GM12891 (cell line): ENCODE results near the gene TECTA.

Source experiments
- POLR2A ChIP-seq: IDR thresholded peaks from 2 replicates; pipeline ENCODE4 v1.6.1; 2011; ENCODE audit warnings: low read depth, low read length, control low read depth
- TAF1 ChIP-seq: IDR thresholded peaks from 2 replicates; pipeline ENCODE4 v1.6.1; 2011; ENCODE audit warnings: low read depth, low read length, control low read depth

DNA sequence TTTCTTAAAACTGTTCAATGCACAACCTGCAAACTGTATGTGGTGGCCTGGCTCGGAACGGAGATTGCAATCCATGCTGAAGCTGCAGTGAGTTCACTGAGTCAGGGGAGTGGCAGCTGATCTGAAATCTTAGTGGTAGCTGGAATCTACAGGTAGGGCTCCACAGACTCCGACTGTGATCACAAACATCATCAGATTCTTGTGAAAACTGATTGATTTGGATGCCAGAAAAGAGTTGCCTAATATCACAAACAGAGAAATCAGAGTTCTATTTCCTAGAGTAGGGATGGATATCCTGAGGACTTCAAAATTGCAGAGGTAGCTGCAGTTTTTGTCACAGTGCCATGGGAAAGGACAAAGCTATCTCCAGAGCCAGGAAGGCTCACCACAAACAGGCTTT, 134.0 kb downstream of the TECTA start:
- TF ChIP-seq TAF1 (no peak), POLR2A (no peak)
